Activated CD8-positive, alpha-beta memory T cell treated with anti-CD3 and anti-CD28 coated beads for 1 hour (primary cell): ENCODE measurements around the gene IRF8.

Experiments
- DNase-seq, 2 donors: peaks; one replicate each; pipeline ENCODE4 v3.0.0-alpha.2; 2020; ENCODE audit warnings: low read depth in 1 of 2; ENCODE audit errors: extremely low read depth in 1 of 2

Gene IRF8

GRCh38 chr16:85912211-85912974 lies 13.4 kb downstream of the IRF8 start:
- DNase-seq, result no peak

GRCh38 chr16:85913141-85913601 lies 14.2 kb downstream of the IRF8 start:
- DNase-seq, result no peak

GRCh38 chr16:85913688-85914422 lies 14.9 kb downstream of the IRF8 start:
- DNase-seq, result no peak

GRCh38 chr16:85914423-85914794 lies 15.4 kb downstream of the IRF8 start:
- DNase-seq, result no peak

GRCh38 chr16:85915125-85915845 lies 16.3 kb downstream of the IRF8 start:
- DNase-seq, result no peak

- DNase-seq, result no peak
Measured at GRCh38 chr16:85916141-85916890, 17.4 kb downstream of the IRF8 start.

GRCh38 chr16:85917012-85917411 lies 18.1 kb downstream of the IRF8 start:
- no peak for DNase-seq

GRCh38 chr16:85917959-85918358 lies 19.0 kb downstream of the IRF8 start:
- no peak for DNase-seq

GRCh38 chr16:85918436-85918835 lies 19.5 kb downstream of the IRF8 start:
- no peak for DNase-seq

GRCh38 chr16:85919271-85920267 lies 20.6 kb downstream of the IRF8 start:
- no peak for DNase-seq

- no peak for DNase-seq
Measured at GRCh38 chr16:85921026-85921425, 22.1 kb downstream of the IRF8 start.

- no peak for DNase-seq
Measured at GRCh38 chr16:85923153-85924021, 24.4 kb downstream of the IRF8 start.

GRCh38 chr16:85924675-85925074 lies 25.7 kb downstream of the IRF8 start:
- DNase-seq, result no peak

- DNase-seq, result no peak
Measured at GRCh38 chr16:85926370-85926769, 27.4 kb downstream of the IRF8 start.

- DNase-seq, result no peak
Measured at GRCh38 chr16:85927371-85927770, 28.4 kb downstream of the IRF8 start.

GRCh38 chr16:85927959-85928358 lies 29.0 kb downstream of the IRF8 start:
- DNase-seq, result no peak

- DNase-seq, result no peak
Measured at GRCh38 chr16:85928401-85928820, 29.4 kb downstream of the IRF8 start.

- DNase-seq, result no peak
Measured at GRCh38 chr16:85929259-85929721, 30.3 kb downstream of the IRF8 start.

- no peak for DNase-seq
Measured at GRCh38 chr16:85930301-85930700, 31.3 kb downstream of the IRF8 start.
